Lower leg skin (tissue), 3 donors: ENCODE results near the gene RFC4.

Experiments
- POLR2A ChIP-seq, 2 donors: fragments of 450-650 bp; IDR thresholded peaks; one replicate each; pipeline ENCODE4 v1.6.1; 2016 to 2017; ENCODE audit warnings: antibody characterized with exemption in 2 of 2, mild to moderate bottlenecking in 1 of 2, moderate library complexity in 1 of 2
- TF ChIP-seq, protein P1 (sequence below), 3 donors: fragments of 450-650 bp; IDR thresholded peaks; one replicate each; pipeline ENCODE4 v1.5.1; 2016; ENCODE audit warnings: antibody characterized with exemption in 3 of 3, mild to moderate bottlenecking in 3 of 3, moderate library complexity in 2 of 3

DNA sequence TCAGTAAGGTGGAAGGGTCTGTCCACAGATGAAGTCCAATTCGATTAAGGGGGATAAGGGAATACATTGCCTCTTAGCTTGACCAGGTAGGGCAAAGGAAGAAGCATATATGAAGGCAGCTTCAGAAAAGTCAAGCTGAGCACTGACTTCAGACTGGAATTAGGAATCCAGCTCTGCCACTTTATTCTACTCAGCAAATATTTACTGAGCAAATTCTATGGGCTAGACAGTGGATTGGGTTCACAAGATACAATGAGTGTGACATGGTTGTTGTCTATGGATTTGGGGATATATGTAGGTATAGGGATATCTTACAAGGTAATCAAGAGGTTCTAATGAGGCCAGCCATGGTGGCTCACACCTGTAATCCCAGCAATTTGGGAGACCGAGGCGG lies 36.8 kb upstream of the RFC4 start:
- no peak for TF ChIP-seq POLR2A (IDR thresholded peaks at IDR 0.05)
- TF ChIP-seq, protein P1, sequence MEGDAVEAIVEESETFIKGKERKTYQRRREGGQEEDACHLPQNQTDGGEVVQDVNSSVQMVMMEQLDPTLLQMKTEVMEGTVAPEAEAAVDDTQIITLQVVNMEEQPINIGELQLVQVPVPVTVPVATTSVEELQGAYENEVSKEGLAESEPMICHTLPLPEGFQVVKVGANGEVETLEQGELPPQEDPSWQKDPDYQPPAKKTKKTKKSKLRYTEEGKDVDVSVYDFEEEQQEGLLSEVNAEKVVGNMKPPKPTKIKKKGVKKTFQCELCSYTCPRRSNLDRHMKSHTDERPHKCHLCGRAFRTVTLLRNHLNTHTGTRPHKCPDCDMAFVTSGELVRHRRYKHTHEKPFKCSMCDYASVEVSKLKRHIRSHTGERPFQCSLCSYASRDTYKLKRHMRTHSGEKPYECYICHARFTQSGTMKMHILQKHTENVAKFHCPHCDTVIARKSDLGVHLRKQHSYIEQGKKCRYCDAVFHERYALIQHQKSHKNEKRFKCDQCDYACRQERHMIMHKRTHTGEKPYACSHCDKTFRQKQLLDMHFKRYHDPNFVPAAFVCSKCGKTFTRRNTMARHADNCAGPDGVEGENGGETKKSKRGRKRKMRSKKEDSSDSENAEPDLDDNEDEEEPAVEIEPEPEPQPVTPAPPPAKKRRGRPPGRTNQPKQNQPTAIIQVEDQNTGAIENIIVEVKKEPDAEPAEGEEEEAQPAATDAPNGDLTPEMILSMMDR (IDR thresholded peaks at IDR 0.05), result no peak
